ENCODE data around the gene SLC4A4.

Gene SLC4A4

DNA sequence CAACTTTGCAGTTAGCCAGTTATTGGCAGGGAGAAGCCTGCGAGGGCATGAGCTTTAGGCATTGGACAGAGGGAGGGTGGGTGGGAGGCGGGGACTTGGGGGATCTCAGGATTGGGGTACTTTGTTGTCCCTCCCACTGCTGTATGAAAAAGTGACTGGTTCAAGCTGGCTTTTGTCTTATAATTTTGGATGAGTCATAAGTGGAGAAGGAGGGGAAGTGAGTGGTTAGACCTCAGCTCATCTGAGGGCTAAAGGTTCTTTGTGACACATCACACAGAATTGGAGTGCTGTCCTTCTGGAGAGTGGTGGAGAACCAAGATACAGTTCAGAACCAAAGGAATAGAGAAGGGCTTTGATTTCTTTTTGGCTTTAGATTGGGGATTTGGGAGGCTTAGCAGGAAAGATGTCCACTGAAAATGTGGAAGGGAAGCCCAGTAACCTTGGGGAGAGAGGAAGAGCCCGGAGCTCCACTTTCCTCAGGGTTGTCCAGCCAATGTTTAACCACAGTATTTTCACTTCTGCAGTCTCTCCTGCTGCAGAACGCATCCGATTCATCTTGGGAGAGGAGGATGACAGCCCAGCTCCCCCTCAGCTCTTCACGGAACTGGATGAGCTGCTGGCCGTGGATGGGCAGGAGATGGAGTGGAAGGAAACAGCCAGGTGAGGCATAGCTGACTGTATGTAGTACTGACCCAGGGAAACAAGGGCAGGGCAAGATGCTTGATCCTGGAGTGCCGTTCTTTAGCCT, at the start of gene SLC4A4:
SLC4A4 (plus strand) TSS at position 175 of the 748 bp plus-strand sequence.
- peak; percentile 82 for DNase-seq

DNA sequence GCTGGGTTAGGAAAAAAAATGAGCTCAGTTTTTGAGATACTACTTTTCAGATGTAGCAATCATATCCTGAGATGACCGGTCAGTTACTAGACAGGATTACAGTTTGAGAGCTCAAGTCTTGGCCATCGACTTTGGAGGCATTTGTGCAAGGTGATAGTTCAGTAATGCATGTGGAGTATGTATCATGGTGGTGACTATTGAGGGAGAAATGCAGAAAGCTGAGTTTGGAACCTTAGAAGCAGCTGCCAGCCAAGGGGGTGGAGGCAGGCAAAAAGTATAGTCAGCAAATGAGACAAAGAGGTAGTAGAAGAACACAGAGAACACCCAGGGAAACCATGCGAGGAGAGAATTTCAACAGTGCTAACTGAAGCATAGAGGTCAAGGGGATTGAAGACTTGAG, 48.7 kb upstream of the SLC4A4 start:
- DNase-seq = peak; percentile 79

GRCh38 chr4:71290476-71290875, 48.3 kb upstream of the SLC4A4 start:
- no peak for DNase-seq

- DNase-seq = no peak
Observed at GRCh38 chr4:71292228-71292627, 46.6 kb upstream of the SLC4A4 start.

- DNase-seq = peak; percentile 63
Observed at GRCh38 chr4:71293705-71294104, 45.1 kb upstream of the SLC4A4 start.

GRCh38 chr4:71294301-71294700, 44.5 kb upstream of the SLC4A4 start:
- peak; percentile 6 for DNase-seq

DNA sequence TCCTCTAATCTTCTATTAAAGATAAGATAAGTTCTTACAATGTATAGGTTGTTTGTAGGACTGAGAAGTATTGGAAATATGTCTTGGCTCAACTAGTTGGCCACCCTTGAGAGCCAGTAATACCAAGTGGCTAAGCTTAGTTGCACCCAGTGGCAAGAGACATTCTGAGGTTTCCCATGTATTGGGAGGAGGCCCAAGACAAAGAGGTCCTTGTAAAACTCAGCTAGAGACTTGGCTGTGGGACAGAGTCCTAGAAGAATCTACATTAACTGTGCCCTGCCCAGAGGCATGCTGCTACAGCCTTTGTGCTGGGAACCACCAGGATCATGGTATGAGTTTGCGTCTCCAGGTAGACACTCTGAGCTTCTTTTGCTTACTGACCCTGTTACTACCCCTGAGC, 41.9 kb upstream of the SLC4A4 start:
- no peak for DNase-seq

- no peak for DNase-seq
Observed at GRCh38 chr4:71300362-71300761, 38.5 kb upstream of the SLC4A4 start.

DNA sequence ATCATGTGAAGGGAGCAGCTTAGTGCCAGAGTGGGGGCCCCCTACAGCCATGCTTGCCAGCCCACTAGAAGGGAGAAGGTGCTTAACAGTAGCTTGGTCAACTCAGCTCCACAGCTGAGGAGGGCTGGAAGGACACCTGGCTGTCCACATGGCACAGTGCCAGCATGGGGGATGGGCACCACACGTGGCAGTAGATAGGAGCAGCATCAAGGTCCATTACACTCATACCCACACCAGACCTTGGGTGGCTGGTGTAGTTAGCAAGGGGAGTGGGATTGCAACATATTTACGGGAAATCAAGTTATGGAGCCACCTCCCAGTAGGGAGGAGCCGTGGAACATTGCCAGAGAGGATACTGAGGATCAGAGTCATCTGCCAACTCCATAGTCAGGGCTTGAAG, 37.9 kb upstream of the SLC4A4 start:
- no peak for DNase-seq

- DNase-seq = no peak
Observed at GRCh38 chr4:71303287-71303686, 35.5 kb upstream of the SLC4A4 start.

GRCh38 chr4:71303850-71304249, 35.0 kb upstream of the SLC4A4 start:
- peak; percentile 12 for DNase-seq

- no peak for DNase-seq
Observed at GRCh38 chr4:71304289-71304850, 34.5 kb upstream of the SLC4A4 start.

DNA sequence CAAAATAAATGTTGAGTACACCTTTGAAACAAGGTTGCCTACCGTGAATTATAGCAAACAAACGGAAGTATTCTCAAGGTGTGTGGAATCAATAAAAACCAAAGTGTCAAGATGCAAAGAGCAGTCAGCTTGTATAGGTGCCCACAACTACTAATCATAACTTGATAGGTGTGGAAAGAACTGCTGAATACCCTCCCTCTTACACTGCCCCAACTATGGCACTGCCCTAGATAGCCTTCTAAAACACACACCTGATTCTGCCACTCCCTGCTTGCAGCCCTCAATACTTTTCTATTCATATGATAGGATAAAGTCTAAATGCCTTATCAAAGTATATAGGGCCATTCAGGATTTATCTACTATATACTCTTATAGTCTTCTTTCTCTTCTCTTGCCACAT, 31.1 kb upstream of the SLC4A4 start:
- no peak for DNase-seq

DNA sequence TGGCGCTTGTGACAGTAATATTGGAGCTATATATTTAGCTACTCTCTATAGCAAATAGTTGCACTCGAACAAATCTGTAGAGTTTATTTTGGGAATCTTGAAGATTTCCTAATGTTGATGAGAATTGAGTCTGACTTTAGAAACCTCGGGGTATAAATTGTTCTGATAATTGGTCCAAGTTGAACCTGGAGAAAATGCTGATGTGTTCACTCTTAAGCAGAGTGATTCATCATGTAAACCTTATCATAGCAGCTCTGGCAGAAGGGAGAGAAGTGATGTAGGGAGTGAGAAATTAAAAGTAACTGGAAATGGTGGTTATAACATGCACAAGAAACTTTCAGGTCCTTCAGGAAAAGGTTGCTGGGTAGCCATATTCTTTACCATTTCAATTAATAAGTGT, 16.4 kb upstream of the SLC4A4 start:
- DNase-seq = no peak

DNA sequence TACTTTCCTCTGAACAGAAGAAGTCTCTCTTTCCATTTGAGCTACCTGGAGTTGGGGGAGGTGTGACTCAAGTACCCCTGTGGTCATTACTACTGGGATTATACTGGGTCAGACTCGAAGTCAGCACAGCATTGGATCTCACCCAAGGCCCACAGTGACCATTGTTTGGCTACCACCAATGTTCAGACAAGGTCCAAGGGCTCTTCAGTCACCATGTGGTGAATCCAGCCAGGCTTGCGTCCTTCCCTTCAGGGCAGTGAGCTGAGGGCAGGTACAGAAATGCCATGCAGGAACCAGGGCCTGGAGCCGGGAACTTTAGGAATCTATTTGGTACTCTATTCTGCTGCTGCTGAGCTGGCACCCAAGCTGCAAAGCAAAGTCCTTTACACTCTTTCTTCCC, 5.5 kb upstream of the SLC4A4 start:
- DNase-seq = no peak

DNA sequence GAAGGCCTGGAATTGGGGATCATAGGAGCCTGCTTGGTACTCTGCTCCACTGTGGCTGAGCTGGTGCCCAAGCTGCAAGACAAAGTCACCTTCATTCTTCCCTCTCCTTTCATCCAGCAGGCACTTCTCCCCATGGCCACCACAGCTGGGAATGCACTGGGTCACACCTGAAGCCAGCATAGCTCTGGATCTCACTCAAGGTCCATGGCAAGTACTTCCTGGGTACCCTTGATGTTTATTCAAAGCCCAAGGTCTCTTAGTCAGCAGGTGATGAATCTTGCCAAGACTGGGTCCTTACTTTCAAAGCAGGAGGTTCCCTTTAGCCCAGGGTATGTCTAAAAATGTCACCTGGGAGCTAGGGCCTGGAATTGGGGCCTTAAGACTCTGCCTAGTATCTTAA, 4.9 kb upstream of the SLC4A4 start:
- DNase-seq = no peak

- peak; percentile 50 for DNase-seq
Observed at GRCh38 chr4:71334465-71334882, 4.3 kb upstream of the SLC4A4 start.

- no peak for DNase-seq
Observed at GRCh38 chr4:71343670-71344466, 5.0 kb downstream of the SLC4A4 start.

DNA sequence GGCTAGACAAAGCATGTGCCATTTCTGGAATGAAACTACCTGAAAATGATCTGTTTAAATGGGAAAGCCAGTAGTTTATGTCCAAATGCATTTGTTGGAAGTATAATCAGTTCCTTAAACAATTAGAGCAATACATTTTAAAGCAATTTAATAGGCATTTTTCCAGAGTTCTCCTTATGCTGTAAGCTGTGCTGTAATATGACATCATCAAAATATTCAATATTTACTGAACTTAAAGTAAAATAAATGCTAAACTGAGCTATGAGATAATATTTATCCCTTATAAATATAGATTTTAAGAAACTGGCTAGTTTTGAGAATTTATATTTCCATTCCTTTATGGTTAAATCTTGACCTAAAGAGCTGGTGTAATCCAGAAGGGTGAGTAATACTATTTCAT, 7.9 kb downstream of the SLC4A4 start:
- peak; percentile 4 for DNase-seq

GRCh38 chr4:71348586-71348985, 9.8 kb downstream of the SLC4A4 start:
- no peak for DNase-seq

- no peak for DNase-seq
Observed at GRCh38 chr4:71355045-71355444, 16.2 kb downstream of the SLC4A4 start.

GRCh38 chr4:71355971-71356370, 17.2 kb downstream of the SLC4A4 start:
- no peak for DNase-seq

DNA sequence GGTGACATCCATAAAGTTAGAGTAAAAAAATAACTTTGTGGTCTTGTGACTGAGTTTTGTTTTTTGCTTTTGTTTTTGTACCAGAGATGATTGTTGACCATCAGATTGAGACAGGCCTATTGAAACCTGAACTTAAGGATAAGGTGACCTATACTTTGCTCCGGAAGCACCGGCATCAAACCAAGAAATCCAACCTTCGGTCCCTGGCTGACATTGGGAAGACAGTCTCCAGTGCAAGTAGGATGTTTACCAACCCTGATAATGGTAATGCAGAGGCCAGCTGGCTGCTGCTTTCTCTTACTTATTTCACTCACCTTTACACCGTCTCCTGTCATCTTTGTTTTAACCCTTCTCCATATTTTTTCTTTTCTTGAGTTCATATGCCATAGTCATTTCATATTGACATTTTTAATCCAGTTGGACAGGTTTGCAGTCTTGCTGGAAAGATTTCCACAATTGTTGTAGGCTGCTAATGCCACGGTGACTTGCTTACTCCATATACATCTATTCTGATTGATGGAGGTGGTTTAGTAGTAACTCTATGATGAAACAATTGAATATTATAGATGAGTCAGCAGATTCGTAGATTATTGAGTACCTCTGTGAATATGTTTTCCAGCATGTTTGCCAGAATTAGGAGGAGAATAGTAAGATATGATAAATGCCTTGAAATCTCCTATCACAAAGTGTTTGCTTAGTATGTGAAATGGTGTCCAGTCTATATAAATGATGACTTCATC, 18.3 kb downstream of the SLC4A4 start:
- no peak for DNase-seq
